SU-DHL-6 (cell line): Measurements from ENCODE around the gene EFNB1.

Experiments used
- H2AFZ ChIP-seq: fragments of 200-600 bp; sonication (generic); 2 replicates; pipeline ENCODE4 v1.6.1; 2014; ENCODE audit warnings: low read depth, mild to moderate bottlenecking, moderate library complexity, mixed read lengths, antibody characterized with exemption, low read length; ENCODE audit not compliant: severe bottlenecking
- H3F3A ChIP-seq: fragments of 200-600 bp; shearing (Covaris generic); 2 replicates; pipeline ENCODE4 v1.6.0; 2016; ENCODE audit warnings: antibody characterized with exemption, mild to moderate bottlenecking; ENCODE audit not compliant: insufficient read depth
- H3K27ac ChIP-seq: fragments of 200-600 bp; sonication (generic); 2 replicates; pipeline ENCODE4 v1.5.1; 2016; ENCODE audit warnings: low read depth, mild to moderate bottlenecking, low read length, moderate library complexity, mixed read lengths
- H3K27me3 ChIP-seq: fragments of 200-600 bp; sonication (generic), shearing (Covaris generic); 2 replicates; pipeline ENCODE4 v1.6.0; 2014; ENCODE audit warnings: mild to moderate bottlenecking, low read length
- H3K36me3 ChIP-seq: fragments of 200-600 bp; sonication (generic); 2 replicates; pipeline ENCODE4 v1.6.1; 2014; ENCODE audit warnings: mild to moderate bottlenecking, low read length, mixed read lengths
- H3K4me2 ChIP-seq: fragments of 300-600, 200-600 bp; shearing (Covaris generic), sonication (generic); 2 replicates; pipeline ENCODE4 v1.6.0; 2014; ENCODE audit warnings: low read length, low read depth, mild to moderate bottlenecking; ENCODE audit not compliant: poor library complexity, severe bottlenecking
- H3K4me3 ChIP-seq: fragments of 200-600 bp; sonication (generic); 2 replicates; pipeline ENCODE4 v1.5.1; 2014; ENCODE audit warnings: antibody characterized with exemption, low read length, mild to moderate bottlenecking, mixed read lengths; ENCODE audit not compliant: insufficient read depth, poor library complexity, severe bottlenecking
- H3K79me2 ChIP-seq: fragments of 200-600 bp; sonication (generic); 2 replicates; pipeline ENCODE4 v1.6.1; 2014; ENCODE audit warnings: mild to moderate bottlenecking, low read length, moderate library complexity; ENCODE audit not compliant: insufficient read depth
- H3K9ac ChIP-seq: fragments of 200-600 bp; sonication (generic); 2 replicates; pipeline ENCODE4 v1.7.0; 2014; ENCODE audit warnings: mild to moderate bottlenecking, low read length
- H3K9me2 ChIP-seq: fragments of 200-600 bp; sonication (generic); replicated peaks from 2 replicates; pipeline ENCODE4 v1.6.1; 2014; ENCODE audit warnings: low read length; ENCODE audit not compliant: insufficient read depth
- H3K9me3 ChIP-seq: fragments of 200-600 bp; sonication (generic); 2 replicates; pipeline ENCODE4 v1.6.1; 2014; ENCODE audit warnings: low read length, mixed read lengths; ENCODE audit not compliant: insufficient read depth
- H4K20me1 ChIP-seq: fragments of 200-600 bp; sonication (generic); 2 replicates; pipeline ENCODE4 v1.6.1; 2014; ENCODE audit warnings: low read depth, mild to moderate bottlenecking, antibody characterized with exemption, low read length, moderate library complexity, mixed read lengths
- CTCF ChIP-seq: fragments of 200-600 bp; sonication (generic); IDR thresholded peaks from one replicate; pipeline ENCODE4 v1.5.1; 2017; ENCODE audit warnings: antibody characterized with exemption, mild to moderate bottlenecking, low read length, moderate library complexity; ENCODE audit not compliant: insufficient read depth, poor library complexity, severe bottlenecking
- EZH2phosphoT487 ChIP-seq: fragments of 200-600 bp; sonication (generic), shearing (Covaris generic); conservative IDR thresholded peaks from 2 replicates; pipeline ENCODE4 v1.6.1; 2018; ENCODE audit warnings: mild to moderate bottlenecking, antibody characterized with exemption, low read length, moderate library complexity, mixed read lengths

Gene EFNB1

DNA sequence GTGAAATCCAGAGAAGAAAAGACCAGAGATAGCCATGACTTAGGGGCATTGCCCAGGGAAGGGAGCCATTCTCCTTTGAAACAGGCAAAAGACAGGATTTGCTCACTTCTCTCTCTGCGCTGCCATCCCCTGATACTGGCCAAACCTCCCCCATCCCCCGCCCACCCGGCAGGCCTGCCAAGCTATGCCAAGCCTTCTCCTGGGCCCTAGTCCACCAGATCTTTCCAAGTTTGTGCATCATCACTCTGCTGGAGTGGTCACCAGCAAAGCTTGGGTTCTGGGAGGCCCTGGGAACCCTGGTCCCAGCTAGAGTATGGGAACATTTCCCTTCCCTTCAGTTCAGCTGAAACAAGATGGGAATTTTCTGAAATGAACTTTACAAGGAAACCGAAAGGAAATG is 18.4 kb downstream of the EFNB1 start:
- Histone ChIP-seq H3K4me3 (no peak overlapping the region), H2AFZ (no peak overlapping the region), H3K9me3 (no peaks in the 10 kb centered on the region), H3K9me2 (no peaks in the 10 kb centered on the region), H3K36me3 (no peaks in the 10 kb centered on the region), H3K4me2 (no peak overlapping the region), H3K9ac (no peak overlapping the region), H3K27me3 (no peaks in the 10 kb centered on the region), H3K79me2 (no peaks in the 10 kb centered on the region), H3F3A (no peaks in the 10 kb centered on the region), H3K27ac (no peak overlapping the region), H4K20me1 (no peaks in the 10 kb centered on the region)
- TF ChIP-seq EZH2phosphoT487 (no peak), CTCF (no peak)

GRCh38 chrX:68848189-68848940 is 19.5 kb downstream of the EFNB1 start:
- Histone ChIP-seq H3K9ac (no peak overlapping the region), H3K79me2 (no peaks in the 10 kb centered on the region), H4K20me1 (no peaks in the 10 kb centered on the region), H3K9me3 (no peaks in the 10 kb centered on the region), H3K36me3 (no peaks in the 10 kb centered on the region), H2AFZ (no peak overlapping the region), H3K4me2 (no peak overlapping the region), H3K27ac (no peak overlapping the region), H3K4me3 (no peak overlapping the region), H3K27me3 (no peaks in the 10 kb centered on the region), H3K9me2 (no peaks in the 10 kb centered on the region), H3F3A (no peaks in the 10 kb centered on the region)
- TF ChIP-seq CTCF (no peak), EZH2phosphoT487 (no peak)

DNA sequence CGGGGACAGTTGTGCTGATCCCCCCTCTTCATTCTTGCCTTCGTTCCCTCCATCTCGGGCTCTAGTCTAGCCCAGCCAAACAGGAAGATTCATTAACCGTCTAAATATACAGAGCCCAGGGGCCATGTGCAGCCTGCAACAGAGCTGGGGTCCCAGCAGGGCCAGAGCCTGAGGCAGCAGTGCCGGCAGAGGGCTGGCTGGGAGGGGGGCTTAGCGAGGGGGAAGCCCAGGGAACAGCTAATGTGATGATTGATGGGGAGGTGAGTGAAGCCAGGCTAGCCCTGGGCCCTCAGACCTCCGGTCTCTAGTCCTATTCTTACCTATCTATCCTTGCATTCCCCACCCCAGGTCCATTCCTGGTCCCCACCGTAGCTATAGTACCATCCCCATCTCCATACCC is 22.3 kb downstream of the EFNB1 start:
- Histone ChIP-seq H3K27me3 (no peaks in the 10 kb centered on the region), H3F3A (no peaks in the 10 kb centered on the region), H3K4me2 (no peak overlapping the region), H3K4me3 (no peak overlapping the region), H3K27ac (no peak overlapping the region), H3K36me3 (no peaks in the 10 kb centered on the region), H3K9ac (no peak overlapping the region), H2AFZ (no peak overlapping the region), H4K20me1 (no peaks in the 10 kb centered on the region), H3K79me2 (no peaks in the 10 kb centered on the region), H3K9me2 (no peaks in the 10 kb centered on the region), H3K9me3 (no peaks in the 10 kb centered on the region)
- TF ChIP-seq CTCF: no peak
- no peak for TF ChIP-seq EZH2phosphoT487
